ENCODE results near the gene KCTD2. TPM values are rescaled to one million over a fixed set of nuclear protein-coding genes. Genes with fewer than 3 reads are reported as not detected.
"Not testable (repeated sequence)": the region's sequence is repeated elsewhere in the genome, so short reads cannot be mapped to it uniquely, and the experiment has no call there.

The KCTD2 gene
- total and polyA plus RNA-seq, 9 of the 15 experiments (the other 6 are each of a cell fraction or from before 2014, with no cell fraction given) = 1.7 to 32.9 (median 15.8) TPM

GRCh38 chr17:75071478-75072271 lies 24.6 kb downstream of the KCTD2 start:
- POLR2A ChIA-PET = interaction anchor here (0.5 to 3.1 kb wide), 17 partner anchors 9 to 133 kb away, joined by 3 to 12 read pairs (median 4); partner anchors contain the start of genes ARMC7, ATP5PD and SLC16A5
- FAIRE-seq = peak; percentile 91
- TF ChIP-seq GATA2 (CRISPR knock-in tag; IDR thresholded peaks at IDR 0.05) (peak; percentile 61), LEF1 (IDR thresholded peaks at IDR 0.05) (peak; percentile 97), DACH1 (IDR thresholded peaks at IDR 0.05; ENCODE audit: partially characterized antibody) (peak; percentile 66), KLF16 (IDR thresholded peaks at IDR 0.05) (peak; percentile 55; the same call in 1 of the 2 replicates), NCOA1 (IDR thresholded peaks at IDR 0.05; ENCODE audit: low read depth) (peak; percentile 76), FOXM1 (IDR thresholded peaks at IDR 0.05; ENCODE audit: low read depth) (peak; percentile 88), CREM (IDR thresholded peaks at IDR 0.05; ENCODE audit: low read depth) (peak; percentile 73), NRF1 (conservative IDR thresholded peaks at IDR 0.05 in 1 of 2, IDR thresholded peaks at IDR 0.05 in 1 of 2) (0 out of 4 replicates have a peak, but pooled peaks of 1 of the 2 experiments have one; percentile 19), HDGF (IDR thresholded peaks at IDR 0.05) (0 out of 2 replicates have a peak, but pooled peaks have one; percentile 29), TBL1XR1 (IDR thresholded peaks at IDR 0.05; ENCODE audit: low read length in 2 of 2) (peak in 1 of 2 experiments; percentile 96; a peak in 2 of 4 replicates), NEUROD1 (IDR thresholded peaks at IDR 0.05; ENCODE audit: borderline replicate concordance, low read depth, low read length, partially characterized antibody) (peak; percentile 42), RNF2 (IDR thresholded peaks at IDR 0.05) (peak; percentile 83), POLR2AphosphoS5 (IDR thresholded peaks at IDR 0.05; ENCODE audit: control insufficient read depth, insufficient read depth, low read depth, low read length) (peak; percentile 61; the same call in 1 of the 2 replicates), NFIC (IDR thresholded peaks at IDR 0.05) (peak; percentile 75)
- TF ChIP-seq, protein P1, sequence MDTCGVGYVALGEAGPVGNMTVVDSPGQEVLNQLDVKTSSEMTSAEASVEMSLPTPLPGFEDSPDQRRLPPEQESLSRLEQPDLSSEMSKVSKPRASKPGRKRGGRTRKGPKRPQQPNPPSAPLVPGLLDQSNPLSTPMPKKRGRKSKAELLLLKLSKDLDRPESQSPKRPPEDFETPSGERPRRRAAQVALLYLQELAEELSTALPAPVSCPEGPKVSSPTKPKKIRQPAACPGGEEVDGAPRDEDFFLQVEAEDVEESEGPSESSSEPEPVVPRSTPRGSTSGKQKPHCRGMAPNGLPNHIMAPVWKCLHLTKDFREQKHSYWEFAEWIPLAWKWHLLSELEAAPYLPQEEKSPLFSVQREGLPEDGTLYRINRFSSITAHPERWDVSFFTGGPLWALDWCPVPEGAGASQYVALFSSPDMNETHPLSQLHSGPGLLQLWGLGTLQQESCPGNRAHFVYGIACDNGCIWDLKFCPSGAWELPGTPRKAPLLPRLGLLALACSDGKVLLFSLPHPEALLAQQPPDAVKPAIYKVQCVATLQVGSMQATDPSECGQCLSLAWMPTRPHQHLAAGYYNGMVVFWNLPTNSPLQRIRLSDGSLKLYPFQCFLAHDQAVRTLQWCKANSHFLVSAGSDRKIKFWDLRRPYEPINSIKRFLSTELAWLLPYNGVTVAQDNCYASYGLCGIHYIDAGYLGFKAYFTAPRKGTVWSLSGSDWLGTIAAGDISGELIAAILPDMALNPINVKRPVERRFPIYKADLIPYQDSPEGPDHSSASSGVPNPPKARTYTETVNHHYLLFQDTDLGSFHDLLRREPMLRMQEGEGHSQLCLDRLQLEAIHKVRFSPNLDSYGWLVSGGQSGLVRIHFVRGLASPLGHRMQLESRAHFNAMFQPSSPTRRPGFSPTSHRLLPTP (IDR thresholded peaks at IDR 0.05; ENCODE audit: borderline replicate concordance, extremely low read depth, insufficient read length) = peak; percentile 26
- not testable (repeated sequence) for TF ChIP-seq FOXM1 (CRISPR knock-in tag; IDR thresholded peaks at IDR 0.05; ENCODE audit: low read depth)

More at GRCh38 chr17:75071478-75072271, 24.6 kb downstream of the KCTD2 start:
- H3K79me2 ChIP-seq (ENCODE audit: control insufficient read depth, insufficient read depth, low read length); BruUV-seq (replicated peaks); H4K20me1 ChIP-seq (replicated peaks; ENCODE audit: control insufficient read depth, insufficient read depth, low read length); H3K9me1 ChIP-seq (ENCODE audit: control insufficient read depth, insufficient read depth, low read length); H3K36me3 ChIP-seq (ENCODE audit: control insufficient read depth, insufficient read depth, low read length); in situ Hi-C loops (cut with MboI); H3K4me3 ChIP-seq; CTCF ChIA-PET (ENCODE audit: low intra/inter-chr PET ratio); H3K9me3 ChIP-seq (replicated peaks; ENCODE audit: control insufficient read depth, insufficient read depth, low read depth, low read length); H3K27me3 ChIP-seq (ENCODE audit: control insufficient read depth in 2 of 2, insufficient read depth in 2 of 2, low read length in 2 of 2): not testable (repeated sequence)
- ATAC-seq (peak; percentile 87), DNase-seq (ENCODE audit: extremely low read depth in 1 of 4, low spot score in 3 of 4) (peak in 2 of 4 experiments; percentile 72 to 85)
- Histone ChIP-seq H3K27ac (ENCODE audit: extremely low read depth, low read depth, low read length) (peak overlapping the region; percentile 92), H3K4me2 (ENCODE audit: insufficient read depth, low read length) (peak overlapping the region; percentile 48), H2AFZ (ENCODE audit: low read depth, low read length) (peak overlapping the region; percentile 76), H3K9ac (ENCODE audit: insufficient read depth in 1 of 2, low read depth in 2 of 2, low read length in 2 of 2) (peak overlapping the region; percentile 49 to 70; a peak in 3 of 4 replicates), H3K4me1 (replicated peaks in 1 of 2; ENCODE audit: control insufficient read depth in 2 of 2, insufficient read depth in 2 of 2, low read length in 2 of 2) (peaks cover 30 to 32% of the 10 kb centered on the region in 2 experiments)
- 23% methylated on average over 8 of the region's 8 CpGs for WGBS (ENCODE audit: insufficient coverage, low coverage, missing lambda C conversion rate)
- intact Hi-C loops (cut with micrococcal nuclease) = loop anchor here (5.0 kb wide), 1 partner anchor 36 kb away; the partner anchor contains the start of gene ARMC7
